GM12878 (cell line): ENCODE results near the gene CARMIL3. TPM values are rescaled to one million over a fixed set of nuclear protein-coding genes. Genes with fewer than 3 reads are reported as not detected.

ENCODE experiments used
- ATF3 ChIP-seq: IDR thresholded peaks from 2 replicates; pipeline ENCODE4 v1.6.1; 2011; ENCODE audit warnings: low read depth, mild to moderate bottlenecking, low read length, moderate library complexity, borderline replicate concordance; ENCODE audit errors: extremely low read depth
- EZH2 ChIP-seq: IDR thresholded peaks from 2 replicates; pipeline ENCODE4 v1.6.1; 2012; ENCODE audit warnings: low read depth, mild to moderate bottlenecking, control low read depth, inconsistent platforms, low read length, borderline replicate concordance; ENCODE audit not compliant: control insufficient read depth
- IKZF2 ChIP-seq, 2 experiments: fragments of 450-650 bp; IDR thresholded peaks; 2 replicates each; pipeline ENCODE4 v1.6.1; 2017; ENCODE audit warnings: mild to moderate bottlenecking in 2 of 2, moderate library complexity in 2 of 2
- MEF2B ChIP-seq: fragments of 450-650 bp; IDR thresholded peaks from 2 replicates; pipeline ENCODE4 v1.6.1; 2018; ENCODE audit warnings: mild to moderate bottlenecking, moderate library complexity; ENCODE audit not compliant: partially characterized antibody, poor library complexity, severe bottlenecking
- MYB ChIP-seq: fragments of 150-350 bp; IDR thresholded peaks from 2 replicates; pipeline ENCODE4 v1.6.1; 2014; ENCODE audit warnings: mild to moderate bottlenecking, low read depth, low read length, borderline replicate concordance
- NR2C1 ChIP-seq: fragments of 450-650 bp; IDR thresholded peaks from 2 replicates; pipeline ENCODE4 v1.6.1; 2017; ENCODE audit warnings: antibody characterized with exemption, mild to moderate bottlenecking, moderate library complexity
- RB1 ChIP-seq: fragments of 450-650 bp; formaldehyde crosslinking; IDR thresholded peaks from 2 replicates; pipeline ENCODE4 v1.6.1; 2017; ENCODE audit warnings: mild to moderate bottlenecking, borderline replicate concordance
- RCOR1 ChIP-seq: conservative IDR thresholded peaks from 2 replicates; pipeline ENCODE4 v1.6.1; 2012; ENCODE audit warnings: low read depth, low read length, improper control_type of control experiment
- SMARCA5 ChIP-seq: fragments of 450-650 bp; IDR thresholded peaks from 2 replicates; pipeline ENCODE4 v1.6.1; 2017; ENCODE audit warnings: mild to moderate bottlenecking
- ZNF274 ChIP-seq: IDR thresholded peaks from one replicate; pipeline ENCODE4 v1.8.0; 2011; ENCODE audit not compliant: insufficient read length, insufficient read depth
- polyA plus RNA-seq, 11 experiments: library from polyadenylated mRNA; depleted of rRNA in 4 of 11; unstranded in 6 of 11; stranded (reverse) in 5 of 11; fragments of >200 nt; fragmentation: Nextera tagmentation in 4 of 11; fragmentation: Illumina TruSeq in 1 of 11; extraction: Ambion mirVana in 4 of 11; extraction: Trizol in 1 of 11; gene quantifications; 1 replicate in 1 of 11; 2 replicates in 10 of 11; pipeline versions ENCODE4 v1.2.1 to v1.2.3, GENCODE V29; 2011 to 2016; ENCODE audit warnings: inconsistent platforms in 2 of 11, missing spikeins in 2 of 11, low read depth in 1 of 11
- total RNA-seq, 4 experiments: library from RNA; depleted of rRNA in 3 of 4; stranded (reverse); fragments of >200 nt in 3 of 4; fragmentation: Illumina TruSeq in 1 of 4; extraction: Trizol in 1 of 4; gene quantifications; 2 replicates each; pipeline versions ENCODE4 v1.2.1 to v1.2.3, GENCODE V29; 2013 to 2021
- TF ChIP-seq, protein P1 (sequence below): IDR thresholded peaks from 2 replicates; pipeline ENCODE4 v1.6.1; 2012; ENCODE audit warnings: low read length, inconsistent platforms
- TF ChIP-seq, protein P2 (sequence below): IDR thresholded peaks from 2 replicates; pipeline ENCODE4 v1.6.1; 2012; ENCODE audit warnings: low read depth, low read length, improper control_type of control experiment
- TF ChIP-seq, protein P3 (sequence below): fragments of 450-650 bp; conservative IDR thresholded peaks from 2 replicates; pipeline ENCODE4 v1.6.1; 2017; ENCODE audit warnings: mild to moderate bottlenecking, moderate library complexity
- TF ChIP-seq, protein P4 (sequence below): fragments of 450-650 bp; IDR thresholded peaks from 2 replicates; pipeline ENCODE4 v1.6.1; 2017; ENCODE audit warnings: low read depth, mild to moderate bottlenecking, moderate library complexity

Gene CARMIL3
- total and polyA plus RNA-seq, 10 of the 15 experiments (the other 5 are each of a cell fraction or from before 2014, with no cell fraction given), result 0.09 to 0.32 (median 0.25) TPM; not detected in 3

GRCh38 chr14:24072436-24072835 is 20.6 kb downstream of the CARMIL3 start (continued):
- TF ChIP-seq EZH2, result no peak
- TF ChIP-seq ATF3, result no peak
- TF ChIP-seq, protein P1, sequence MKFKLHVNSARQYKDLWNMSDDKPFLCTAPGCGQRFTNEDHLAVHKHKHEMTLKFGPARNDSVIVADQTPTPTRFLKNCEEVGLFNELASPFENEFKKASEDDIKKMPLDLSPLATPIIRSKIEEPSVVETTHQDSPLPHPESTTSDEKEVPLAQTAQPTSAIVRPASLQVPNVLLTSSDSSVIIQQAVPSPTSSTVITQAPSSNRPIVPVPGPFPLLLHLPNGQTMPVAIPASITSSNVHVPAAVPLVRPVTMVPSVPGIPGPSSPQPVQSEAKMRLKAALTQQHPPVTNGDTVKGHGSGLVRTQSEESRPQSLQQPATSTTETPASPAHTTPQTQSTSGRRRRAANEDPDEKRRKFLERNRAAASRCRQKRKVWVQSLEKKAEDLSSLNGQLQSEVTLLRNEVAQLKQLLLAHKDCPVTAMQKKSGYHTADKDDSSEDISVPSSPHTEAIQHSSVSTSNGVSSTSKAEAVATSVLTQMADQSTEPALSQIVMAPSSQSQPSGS, result no peak
- no peak for TF ChIP-seq ZNF274
- TF ChIP-seq MEF2B, result no peak
- TF ChIP-seq RCOR1, result no peak
- TF ChIP-seq, protein P2, sequence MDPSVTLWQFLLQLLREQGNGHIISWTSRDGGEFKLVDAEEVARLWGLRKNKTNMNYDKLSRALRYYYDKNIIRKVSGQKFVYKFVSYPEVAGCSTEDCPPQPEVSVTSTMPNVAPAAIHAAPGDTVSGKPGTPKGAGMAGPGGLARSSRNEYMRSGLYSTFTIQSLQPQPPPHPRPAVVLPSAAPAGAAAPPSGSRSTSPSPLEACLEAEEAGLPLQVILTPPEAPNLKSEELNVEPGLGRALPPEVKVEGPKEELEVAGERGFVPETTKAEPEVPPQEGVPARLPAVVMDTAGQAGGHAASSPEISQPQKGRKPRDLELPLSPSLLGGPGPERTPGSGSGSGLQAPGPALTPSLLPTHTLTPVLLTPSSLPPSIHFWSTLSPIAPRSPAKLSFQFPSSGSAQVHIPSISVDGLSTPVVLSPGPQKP, result no peak
- TF ChIP-seq, protein P3, sequence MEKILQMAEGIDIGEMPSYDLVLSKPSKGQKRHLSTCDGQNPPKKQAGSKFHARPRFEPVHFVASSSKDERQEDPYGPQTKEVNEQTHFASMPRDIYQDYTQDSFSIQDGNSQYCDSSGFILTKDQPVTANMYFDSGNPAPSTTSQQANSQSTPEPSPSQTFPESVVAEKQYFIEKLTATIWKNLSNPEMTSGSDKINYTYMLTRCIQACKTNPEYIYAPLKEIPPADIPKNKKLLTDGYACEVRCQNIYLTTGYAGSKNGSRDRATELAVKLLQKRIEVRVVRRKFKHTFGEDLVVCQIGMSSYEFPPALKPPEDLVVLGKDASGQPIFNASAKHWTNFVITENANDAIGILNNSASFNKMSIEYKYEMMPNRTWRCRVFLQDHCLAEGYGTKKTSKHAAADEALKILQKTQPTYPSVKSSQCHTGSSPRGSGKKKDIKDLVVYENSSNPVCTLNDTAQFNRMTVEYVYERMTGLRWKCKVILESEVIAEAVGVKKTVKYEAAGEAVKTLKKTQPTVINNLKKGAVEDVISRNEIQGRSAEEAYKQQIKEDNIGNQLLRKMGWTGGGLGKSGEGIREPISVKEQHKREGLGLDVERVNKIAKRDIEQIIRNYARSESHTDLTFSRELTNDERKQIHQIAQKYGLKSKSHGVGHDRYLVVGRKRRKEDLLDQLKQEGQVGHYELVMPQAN, result no peak
- no peak for TF ChIP-seq MYB
- no peak for TF ChIP-seq IKZF2 (IDR thresholded peaks at IDR 0.05)
- TF ChIP-seq, protein P4, sequence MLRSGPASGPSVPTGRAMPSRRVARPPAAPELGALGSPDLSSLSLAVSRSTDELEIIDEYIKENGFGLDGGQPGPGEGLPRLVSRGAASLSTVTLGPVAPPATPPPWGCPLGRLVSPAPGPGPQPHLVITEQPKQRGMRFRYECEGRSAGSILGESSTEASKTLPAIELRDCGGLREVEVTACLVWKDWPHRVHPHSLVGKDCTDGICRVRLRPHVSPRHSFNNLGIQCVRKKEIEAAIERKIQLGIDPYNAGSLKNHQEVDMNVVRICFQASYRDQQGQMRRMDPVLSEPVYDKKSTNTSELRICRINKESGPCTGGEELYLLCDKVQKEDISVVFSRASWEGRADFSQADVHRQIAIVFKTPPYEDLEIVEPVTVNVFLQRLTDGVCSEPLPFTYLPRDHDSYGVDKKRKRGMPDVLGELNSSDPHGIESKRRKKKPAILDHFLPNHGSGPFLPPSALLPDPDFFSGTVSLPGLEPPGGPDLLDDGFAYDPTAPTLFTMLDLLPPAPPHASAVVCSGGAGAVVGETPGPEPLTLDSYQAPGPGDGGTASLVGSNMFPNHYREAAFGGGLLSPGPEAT, result no peak
- TF ChIP-seq SMARCA5, result no peak
- TF ChIP-seq RB1, result no peak
- TF ChIP-seq NR2C1, result no peak
